GM12891 (cell line): ENCODE measurements around the gene LRP5.

Experiments used
- DNase-seq: peaks from one replicate; pipeline ENCODE4 v3.0.0; 2011; ENCODE audit warnings: low spot score; ENCODE audit not compliant: insufficient read length
- FAIRE-seq: peaks from 2 replicates; lab custom pipeline; 2011; peaks lifted over from hg19 to GRCh38; lab: Jason Lieb, UNC
- PAX5 ChIP-seq: IDR thresholded peaks from 2 replicates; pipeline ENCODE4 v1.6.1; 2011; ENCODE audit warnings: low read length, moderate library complexity, mild to moderate bottlenecking; ENCODE audit not compliant: insufficient read depth, severe bottlenecking
- POLR2A ChIP-seq: IDR thresholded peaks from 2 replicates; pipeline ENCODE4 v1.6.1; 2011; ENCODE audit warnings: low read depth, low read length, control low read depth
- POLR2AphosphoS5 ChIP-seq: IDR thresholded peaks from 2 replicates; pipeline ENCODE4 v1.6.1; 2011; ENCODE audit warnings: low read depth, low read length, control low read depth
- POU2F2 ChIP-seq: IDR thresholded peaks from 2 replicates; pipeline ENCODE4 v1.6.1; 2011; ENCODE audit warnings: low read depth, mild to moderate bottlenecking, control low read depth, low read length, moderate library complexity
- SPI1 ChIP-seq: IDR thresholded peaks from 2 replicates; pipeline ENCODE4 v1.6.1; 2011; ENCODE audit warnings: low read depth, low read length, control low read depth
- TAF1 ChIP-seq: IDR thresholded peaks from 2 replicates; pipeline ENCODE4 v1.6.1; 2011; ENCODE audit warnings: low read depth, low read length, control low read depth

LRP5 gene

DNA sequence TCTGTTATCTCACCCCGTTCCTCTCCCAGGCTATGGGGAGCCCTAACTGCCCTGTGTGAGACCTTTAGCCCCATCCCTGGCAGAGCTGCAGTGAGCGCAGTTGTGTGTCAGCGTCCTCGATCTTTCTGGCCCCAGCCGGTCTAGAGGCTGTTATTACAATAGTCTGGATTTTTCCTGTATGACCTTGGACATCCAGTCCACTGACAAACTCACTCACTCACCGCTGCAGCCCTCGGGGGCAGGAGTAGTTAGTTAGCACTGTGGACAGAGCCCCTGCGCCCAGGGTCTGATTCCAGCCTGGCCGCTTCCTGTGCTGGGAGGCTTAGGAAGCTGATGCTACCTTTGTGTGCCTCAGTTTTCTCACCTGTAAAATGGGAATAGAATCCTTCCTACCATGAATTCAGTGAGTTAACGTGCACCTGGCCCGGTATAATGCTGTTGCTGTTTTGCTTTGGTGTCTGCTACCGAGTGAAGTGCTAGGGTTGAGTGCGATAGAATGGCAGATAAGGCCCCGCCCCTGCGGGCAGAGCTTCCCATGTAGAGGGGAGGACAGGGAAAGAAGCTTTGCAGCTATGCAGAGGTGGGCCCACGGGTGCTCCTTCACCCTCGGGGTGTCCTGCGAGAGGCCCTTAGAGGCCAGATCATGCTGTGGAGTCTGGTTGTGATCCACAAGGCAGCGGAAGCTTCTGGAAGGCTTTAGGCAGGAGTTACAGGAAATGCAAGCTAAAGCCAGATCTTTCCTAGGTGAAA lies 3.0 kb downstream of the LRP5 start:
- no peak for FAIRE-seq

GRCh38 chr11:68317147-68317785 lies 4.9 kb downstream of the LRP5 start:
- FAIRE-seq (no peak), DNase-seq (no peak)
- TF ChIP-seq SPI1 = no peak
- TF ChIP-seq TAF1 = no peak
- no peak for TF ChIP-seq PAX5
- TF ChIP-seq POU2F2 = no peak
- no peak for TF ChIP-seq POLR2AphosphoS5
- no peak for TF ChIP-seq POLR2A

More for the DNA sequence above, 3.0 kb downstream of the LRP5 start:
- DNase-seq = no peak
- TF ChIP-seq PAX5 (no peak), POLR2A (no peak), POLR2AphosphoS5 (no peak), TAF1 (no peak), SPI1 (no peak), POU2F2 (no peak)

DNA sequence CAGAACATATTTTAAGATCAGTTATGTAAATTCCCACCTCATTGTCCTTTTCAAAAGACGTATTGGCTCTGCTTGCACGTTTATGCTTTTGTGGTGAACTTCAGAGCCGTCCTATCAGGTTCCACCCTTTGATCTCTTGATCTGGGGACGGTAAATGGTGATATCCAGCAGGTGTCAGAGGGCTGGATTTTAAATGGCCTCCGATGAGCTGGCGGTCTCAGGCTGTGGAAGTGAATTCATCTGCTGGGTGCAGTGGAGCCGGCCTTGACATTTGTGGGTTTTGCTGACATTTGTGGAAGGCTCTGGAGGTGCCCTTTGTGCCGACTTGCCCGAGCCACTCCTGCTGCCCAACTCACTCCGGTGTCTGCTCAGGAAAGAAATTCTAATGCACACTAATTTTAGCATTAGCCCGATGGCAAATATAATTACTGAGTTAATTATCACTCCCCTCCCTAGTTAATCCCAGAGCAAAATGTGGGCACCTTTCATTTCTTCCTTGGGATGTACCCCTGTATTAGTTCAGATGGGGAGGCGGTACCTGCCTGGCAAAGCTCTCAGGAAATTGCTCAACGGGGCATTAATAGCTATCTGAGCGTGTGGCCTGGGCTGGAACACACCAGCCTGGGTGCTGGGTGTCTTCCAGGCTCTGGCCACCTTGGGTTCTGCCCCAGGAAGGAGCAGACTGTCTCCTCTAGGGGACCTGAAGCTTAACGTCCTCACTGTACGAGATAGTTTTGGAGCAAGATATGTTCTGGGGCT lies 9.1 kb downstream of the LRP5 start:
- no peak for DNase-seq
- TF ChIP-seq SPI1 = no peak
- no peak for TF ChIP-seq PAX5
- TF ChIP-seq POLR2AphosphoS5 = no peak
- no peak for TF ChIP-seq TAF1
- no peak for TF ChIP-seq POU2F2
- TF ChIP-seq POLR2A = no peak
- FAIRE-seq = no peak

- DNase-seq = no peak
- FAIRE-seq = no peak
- TF ChIP-seq PAX5 (no peak), TAF1 (no peak)
Observed at GRCh38 chr11:68322052-68322430, 9.7 kb downstream of the LRP5 start.

DNA sequence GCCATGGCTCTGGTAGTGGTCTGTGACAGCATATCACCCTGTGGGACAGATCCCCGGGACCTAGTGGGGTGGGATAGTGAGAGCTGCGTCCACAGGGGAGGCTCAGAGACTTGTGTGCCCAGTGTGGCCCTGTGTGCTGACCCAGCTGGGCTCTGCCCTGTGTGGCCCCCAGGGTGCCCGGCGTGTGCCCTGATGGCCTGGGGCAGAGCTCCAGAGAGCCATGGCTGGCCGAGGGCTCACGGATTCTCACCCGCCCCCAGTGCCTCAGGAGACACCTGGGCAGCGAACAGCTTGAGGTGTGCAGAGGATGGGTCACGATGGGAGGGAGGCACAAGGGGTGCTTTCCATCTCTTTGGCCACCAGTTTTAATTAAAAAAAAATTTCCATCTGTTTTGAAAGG lies 11.8 kb downstream of the LRP5 start:
- no peak for DNase-seq
- no peak for FAIRE-seq
- TF ChIP-seq SPI1 = no peak
- no peak for TF ChIP-seq PAX5
- no peak for TF ChIP-seq POLR2A
- no peak for TF ChIP-seq POU2F2
- no peak for TF ChIP-seq POLR2AphosphoS5
- TF ChIP-seq TAF1 = no peak

DNA sequence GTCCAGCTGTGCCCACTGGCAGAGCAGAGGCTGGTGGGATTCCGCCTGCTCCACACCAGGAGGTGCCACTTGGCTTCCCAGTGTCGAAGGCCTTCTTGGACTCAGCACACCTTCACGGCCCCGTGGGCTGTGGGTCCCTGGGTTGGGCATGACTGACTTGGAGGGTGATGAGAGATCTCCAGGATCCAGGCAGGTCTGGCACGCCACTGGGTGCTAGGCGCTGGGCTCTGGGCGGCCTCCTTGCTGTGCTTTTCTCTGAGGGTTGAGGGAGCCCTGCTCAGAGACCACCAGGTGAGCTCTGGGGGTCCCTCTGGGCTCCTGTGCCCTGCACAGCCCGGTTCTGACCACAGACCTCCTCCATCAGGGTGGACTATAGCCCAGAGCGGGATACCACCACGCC lies 12.3 kb downstream of the LRP5 start:
- TF ChIP-seq SPI1 = no peak
- no peak for DNase-seq
- no peak for FAIRE-seq

DNA sequence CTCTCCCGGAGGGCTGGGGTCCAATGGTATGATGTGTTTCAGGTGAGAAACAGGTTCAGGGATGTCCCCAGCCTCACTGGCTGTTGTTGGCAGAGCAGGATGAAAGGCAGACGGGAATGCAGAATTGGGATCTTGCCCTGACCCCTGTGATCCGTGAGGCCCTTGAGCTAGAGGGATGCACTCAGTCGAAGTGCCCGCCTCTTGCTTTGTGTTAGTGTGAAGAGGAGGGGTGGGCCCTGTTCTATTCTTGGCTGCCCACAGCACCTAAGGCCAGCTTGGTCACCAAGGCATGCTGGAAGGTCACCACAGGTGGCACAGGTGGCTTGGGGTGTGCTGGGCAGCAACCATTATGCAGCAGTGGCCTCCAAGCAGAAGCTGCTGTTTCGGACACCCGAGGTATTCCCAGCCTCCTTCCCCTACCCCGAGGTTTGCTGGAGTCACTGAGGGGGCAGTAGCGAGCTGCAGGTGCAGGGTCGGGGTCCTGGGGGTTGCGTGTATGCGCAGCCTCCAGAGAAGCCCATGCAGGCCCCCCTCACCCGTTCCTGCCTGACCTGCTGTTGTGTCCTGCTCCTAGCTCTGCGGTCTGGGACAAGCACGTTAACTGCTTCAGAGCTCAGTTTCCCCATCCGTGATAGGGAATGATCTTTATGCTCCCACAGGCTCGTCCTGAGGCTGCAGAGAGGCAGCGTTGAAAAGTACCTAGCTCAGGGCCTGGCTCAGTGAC lies 13.0 kb downstream of the LRP5 start:
- TF ChIP-seq PAX5 (no peak), POU2F2 (no peak), SPI1 (no peak), TAF1 (no peak), POLR2A (no peak), POLR2AphosphoS5 (no peak)
- no peak for FAIRE-seq
- DNase-seq = no peak

DNA sequence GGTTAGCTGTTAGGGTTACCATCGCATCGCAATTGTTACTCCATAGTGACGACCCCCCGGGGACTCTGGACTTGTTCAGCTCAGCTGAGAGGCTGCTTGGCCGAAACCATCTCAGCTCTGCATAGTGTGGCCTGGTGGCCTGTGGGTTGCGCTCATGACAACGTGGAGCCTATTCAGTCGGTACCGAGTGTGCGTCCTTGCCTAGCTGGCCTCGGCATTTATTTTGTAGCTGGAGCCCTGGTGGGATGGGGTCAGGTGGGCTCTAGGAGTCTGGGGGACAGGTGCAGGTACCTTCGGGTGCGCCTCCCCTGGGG lies 13.5 kb downstream of the LRP5 start:
- FAIRE-seq (no peak), DNase-seq (no peak)
- TF ChIP-seq POLR2AphosphoS5 (no peak), PAX5 (no peak), SPI1 (no peak), POLR2A (no peak), TAF1 (no peak), POU2F2 (no peak)

- no peak for TF ChIP-seq SPI1
- no peak for TF ChIP-seq POLR2A
- TF ChIP-seq PAX5 = no peak
- no peak for TF ChIP-seq POLR2AphosphoS5
- TF ChIP-seq POU2F2 = no peak
- TF ChIP-seq TAF1 = no peak
- no peak for FAIRE-seq
- no peak for DNase-seq
Observed at GRCh38 chr11:68326334-68327215, 14.2 kb downstream of the LRP5 start.
